RWPE1 (cell line): Measurements from ENCODE around the gene FGF10.

Source experiments
- CTCF ChIA-PET: fragments of 350-600 bp; sonication (Branson Sonifier 250); formaldehyde crosslinking; extraction: SDS; loops from one replicate; lab custom pipeline; 2021; lab: Yijun Ruan, JAX
- POLR2A ChIA-PET: fragments of 400-600 bp; formaldehyde crosslinking; extraction: SDS; loops from one replicate; lab custom pipeline; 2020; ENCODE audit warnings: antibody characterized with exemption; ENCODE audit not compliant: low non-redundant PET; lab: Yijun Ruan, JAX
- DNase-seq: peaks from one replicate; pipeline ENCODE4 v3.0.0; 2012; ENCODE audit warnings: low spot score
- H3K27ac ChIP-seq: fragments of 450-650 bp; 2 replicates; pipeline ENCODE4 v1.5.1; 2017
- TF ChIP-seq, protein P1 (sequence below): fragments of 450-650 bp; conservative IDR thresholded peaks from 2 replicates; pipeline ENCODE4 v1.5.1; 2017; ENCODE audit warnings: low read depth, mild to moderate bottlenecking

FGF10 gene

DNA sequence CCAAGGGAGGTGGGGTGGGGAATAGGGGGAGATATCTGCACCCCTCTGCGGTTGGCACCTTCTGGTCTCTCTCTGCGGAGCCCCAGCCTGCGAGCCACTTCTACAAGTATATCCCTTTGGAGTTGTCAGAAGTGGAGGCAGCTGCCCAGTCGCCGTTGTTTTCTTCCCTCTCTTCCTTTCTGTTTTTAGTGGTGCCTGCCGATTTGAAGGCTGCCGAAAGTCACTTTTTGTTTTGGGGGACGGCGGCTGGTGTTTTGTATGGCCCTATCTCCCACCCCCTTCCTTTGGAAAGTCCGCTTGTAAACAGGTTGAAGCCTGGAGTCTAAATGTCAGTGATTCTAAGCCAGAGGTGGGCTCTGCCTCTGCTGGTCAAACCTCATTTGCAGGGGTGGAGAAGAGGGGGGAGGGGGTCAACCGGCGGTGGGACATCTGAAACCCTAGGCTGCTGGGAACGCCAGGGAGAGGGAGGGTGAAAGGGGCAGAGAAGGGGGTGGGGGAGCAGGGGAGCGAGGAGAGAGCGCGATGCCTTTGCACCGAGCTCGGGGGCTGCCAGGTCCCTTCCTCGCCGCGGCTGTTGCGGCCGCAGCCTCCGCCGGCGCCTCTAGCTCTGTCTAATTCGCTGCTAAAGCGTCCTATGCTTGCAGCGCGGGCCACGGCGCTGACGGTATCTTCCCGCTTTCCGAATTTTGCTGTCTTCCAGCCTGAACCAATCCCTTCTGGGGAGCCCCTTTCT lies at the start of gene FGF10:
Gene FGF10, minus strand, starts transcription at position 331 of the 733 bp plus-strand sequence. CDS start 738 bp downstream, outside the sequence.
- H3K27ac ChIP-seq = no peak within 1 kb of the TSS
- TF ChIP-seq, protein P1, sequence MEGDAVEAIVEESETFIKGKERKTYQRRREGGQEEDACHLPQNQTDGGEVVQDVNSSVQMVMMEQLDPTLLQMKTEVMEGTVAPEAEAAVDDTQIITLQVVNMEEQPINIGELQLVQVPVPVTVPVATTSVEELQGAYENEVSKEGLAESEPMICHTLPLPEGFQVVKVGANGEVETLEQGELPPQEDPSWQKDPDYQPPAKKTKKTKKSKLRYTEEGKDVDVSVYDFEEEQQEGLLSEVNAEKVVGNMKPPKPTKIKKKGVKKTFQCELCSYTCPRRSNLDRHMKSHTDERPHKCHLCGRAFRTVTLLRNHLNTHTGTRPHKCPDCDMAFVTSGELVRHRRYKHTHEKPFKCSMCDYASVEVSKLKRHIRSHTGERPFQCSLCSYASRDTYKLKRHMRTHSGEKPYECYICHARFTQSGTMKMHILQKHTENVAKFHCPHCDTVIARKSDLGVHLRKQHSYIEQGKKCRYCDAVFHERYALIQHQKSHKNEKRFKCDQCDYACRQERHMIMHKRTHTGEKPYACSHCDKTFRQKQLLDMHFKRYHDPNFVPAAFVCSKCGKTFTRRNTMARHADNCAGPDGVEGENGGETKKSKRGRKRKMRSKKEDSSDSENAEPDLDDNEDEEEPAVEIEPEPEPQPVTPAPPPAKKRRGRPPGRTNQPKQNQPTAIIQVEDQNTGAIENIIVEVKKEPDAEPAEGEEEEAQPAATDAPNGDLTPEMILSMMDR = no peak
- CTCF ChIA-PET = no interaction called here
- POLR2A ChIA-PET = no interaction called here
- no peak for DNase-seq

DNA sequence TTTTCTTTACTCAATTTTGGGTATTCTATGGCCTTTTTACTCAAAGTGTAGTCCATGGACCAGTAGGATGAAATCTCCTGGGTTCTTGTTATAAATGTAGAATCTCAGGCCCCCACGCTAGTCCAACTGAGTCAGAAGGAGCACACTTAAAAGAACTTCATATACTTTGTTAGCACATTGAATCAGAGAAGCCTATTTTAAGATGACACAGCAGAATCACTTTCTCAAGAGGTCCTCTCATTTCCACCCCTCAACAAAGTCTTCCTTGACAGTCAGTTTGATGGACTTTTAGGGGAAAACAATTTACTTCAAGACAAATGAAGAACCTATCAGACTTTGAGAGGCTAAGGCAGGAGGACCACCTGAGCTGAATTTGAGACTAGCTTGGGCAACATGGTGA lies 37.7 kb upstream of the FGF10 start:
- TF ChIP-seq, protein P1 = no peak
- no peak overlapping the region for H3K27ac ChIP-seq
- POLR2A ChIA-PET = no interaction called here
- CTCF ChIA-PET = no interaction called here
- DNase-seq = no peak

DNA sequence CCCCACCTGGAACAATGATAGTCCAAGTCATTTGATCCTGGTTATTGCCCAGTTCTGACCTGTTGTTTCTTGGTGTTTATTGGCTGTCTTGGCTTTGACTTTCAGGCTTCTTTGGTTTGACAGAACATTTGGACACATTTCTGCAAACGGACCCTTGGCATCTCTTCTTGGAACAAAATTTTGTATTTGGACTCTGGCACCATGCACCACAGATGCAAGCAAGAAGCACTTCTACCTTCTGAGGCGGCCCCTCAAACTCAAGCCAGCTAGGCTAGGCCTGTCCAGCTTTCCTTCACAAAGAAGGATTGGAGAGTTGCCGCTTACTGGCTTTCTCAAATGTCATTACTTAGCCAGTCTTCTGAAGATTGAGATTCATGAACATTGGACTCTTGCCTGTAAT lies 23.1 kb upstream of the FGF10 start:
- ChIA-PET CTCF (no interaction called here), POLR2A (no interaction called here)
- no peak for DNase-seq
- H3K27ac ChIP-seq = no peak overlapping the region
- TF ChIP-seq, protein P1 = no peak

DNA sequence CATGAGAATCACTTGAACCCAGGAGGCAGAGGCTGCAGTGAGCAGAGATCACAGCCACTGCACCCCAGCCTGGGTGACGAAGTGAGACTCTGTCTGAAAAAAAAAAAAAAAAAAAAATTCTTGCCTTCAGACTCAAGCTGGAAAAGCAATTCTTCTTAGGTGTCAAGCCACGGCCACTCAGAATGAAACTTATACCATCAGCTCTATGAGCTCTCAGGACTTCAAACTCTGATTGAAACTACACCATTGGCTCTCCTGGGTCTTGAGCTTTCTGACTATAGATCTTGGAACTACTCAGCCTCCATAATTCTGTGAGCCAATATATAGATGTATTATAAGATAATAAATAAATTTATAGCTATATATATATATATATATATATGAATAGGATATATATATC lies 12.9 kb upstream of the FGF10 start:
- CTCF ChIA-PET = interaction anchor here (0.6 kb wide), 1 partner anchor 71 kb away, joined by 3 read pairs; no protein-coding TSS in a partner anchor
- DNase-seq = no peak
- POLR2A ChIA-PET = interaction anchor here (0.7 kb wide), 1 partner anchor 28 kb away, joined by 3 read pairs; no protein-coding TSS in a partner anchor
- no peak overlapping the region for H3K27ac ChIP-seq
- TF ChIP-seq, protein P1 = no peak

DNA sequence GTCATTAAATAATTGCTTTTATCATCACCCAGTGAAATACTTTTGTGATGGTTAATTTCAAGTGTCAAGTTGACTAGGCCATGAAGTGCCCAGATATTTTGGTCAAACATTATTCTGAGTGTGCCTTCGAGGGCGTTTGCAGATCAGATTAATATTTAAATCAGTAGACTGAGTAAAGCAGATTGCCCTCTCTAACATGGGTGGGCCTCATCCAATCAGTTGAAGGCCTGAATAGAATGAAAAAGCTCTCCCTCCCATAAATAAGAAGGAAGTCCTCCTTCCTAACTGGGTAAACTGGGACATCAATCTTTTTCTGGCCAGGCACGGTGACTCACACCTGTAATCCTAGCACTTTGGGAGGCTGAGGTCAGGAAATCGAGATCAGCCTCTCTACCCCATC lies 12.4 kb upstream of the FGF10 start:
- DNase-seq = no peak
- CTCF ChIA-PET = no interaction called here
- POLR2A ChIA-PET = interaction anchor here (0.7 kb wide), 1 partner anchor 28 kb away, joined by 3 read pairs; no protein-coding TSS in a partner anchor
- H3K27ac ChIP-seq = no peak overlapping the region
- TF ChIP-seq, protein P1 = no peak

DNA sequence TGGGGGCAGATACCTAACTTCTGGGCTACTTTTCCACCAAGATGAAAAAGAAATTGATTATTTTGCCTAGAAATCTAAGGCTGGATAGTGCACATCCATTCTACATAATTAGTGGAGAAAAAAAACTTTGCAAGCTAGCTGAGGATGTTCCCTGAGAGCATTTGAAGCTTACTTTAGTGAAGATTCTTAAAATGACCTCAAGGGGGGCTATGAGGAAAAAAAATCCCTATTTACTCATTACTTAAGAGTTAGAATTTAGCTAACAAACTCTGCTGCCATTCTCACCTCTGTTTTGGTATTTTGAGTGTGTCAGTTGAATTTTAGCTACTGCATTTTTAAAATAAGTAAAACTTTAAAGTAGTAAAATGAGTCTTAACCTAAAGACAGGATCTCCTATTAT lies 9.2 kb upstream of the FGF10 start:
- POLR2A ChIA-PET = no interaction called here
- no peak for DNase-seq
- CTCF ChIA-PET = interaction anchor here (0.7 kb wide), 1 partner anchor 322 kb away, joined by 3 read pairs; no protein-coding TSS in a partner anchor
- no peak overlapping the region for H3K27ac ChIP-seq
- TF ChIP-seq, protein P1 = no peak
